Keratinocyte (primary cell): ENCODE measurements around the gene ALKAL2.

Source experiments
- CTCF ChIP-seq, 3 experiments: IDR thresholded peaks in 1 of 3; conservative IDR thresholded peaks in 1 of 3; optimal IDR thresholded peaks in 1 of 3; 2 replicates in 2 of 3; 3 replicates in 1 of 3; pipeline versions ENCODE3 to v1.5.1; 2011; ENCODE audit warnings: low read length in 3 of 3, mild to moderate bottlenecking in 3 of 3, moderate library complexity in 2 of 3, control low read depth in 1 of 3, inconsistent platforms in 1 of 3; ENCODE audit not compliant: insufficient read depth in 2 of 3; ENCODE audit errors: extremely low read depth in 1 of 3
- EZH2 ChIP-seq: IDR thresholded peaks from one replicate; pipeline ENCODE4 v1.6.1; 2012; ENCODE audit warnings: inconsistent platforms, mild to moderate bottlenecking, low read length, moderate library complexity

- TF ChIP-seq CTCF (optimal IDR thresholded peaks at IDR 0.05 in 1 of 3, IDR thresholded peaks at IDR 0.05 in 1 of 3, conservative IDR thresholded peaks at IDR 0.05 in 1 of 3; ENCODE audit: extremely low read depth in 1 of 3, insufficient read depth in 2 of 3, low read length in 3 of 3) (no peak), EZH2 (no peak)
Measured at GRCh38 chr2:284896-285492, 2.9 kb downstream of the ALKAL2 start.
